SKM-1 treated with dmso at 0.1 percent for 144 hours (cell line): Measurements from ENCODE around the gene SYNJ2.

Experiments
- DNase-seq: peaks from one replicate; lab custom pipeline; 2025; ENCODE audit not compliant: unreplicated experiment; lab: John Stamatoyannopoulos, UW

Gene SYNJ2

GRCh38 chr6:158040804-158041347, 59.2 kb downstream of the SYNJ2 start:
- DNase-seq = no peak

GRCh38 chr6:158041370-158041769, 59.7 kb downstream of the SYNJ2 start:
- no peak for DNase-seq

DNA sequence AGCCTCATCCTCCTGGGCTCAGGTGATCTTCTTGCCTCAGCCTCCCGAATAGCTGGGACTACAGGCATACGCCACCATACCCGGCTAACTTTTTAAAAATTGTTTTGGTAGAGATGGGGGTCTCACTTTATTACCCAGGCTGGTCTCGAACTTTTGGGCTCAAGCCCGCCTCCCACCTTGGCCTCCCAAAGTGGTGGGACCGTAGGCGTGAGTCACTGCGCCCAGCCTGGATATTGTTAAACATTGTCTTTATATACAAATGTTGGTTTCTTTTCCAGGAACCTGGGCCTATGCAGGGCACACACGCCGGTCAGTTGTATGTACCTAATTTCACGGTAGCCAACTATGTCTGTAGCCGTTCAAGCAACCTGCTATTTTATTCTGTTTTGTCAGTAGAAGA, 60.1 kb downstream of the SYNJ2 start:
- no peak for DNase-seq

- DNase-seq = no peak
These were observed 60.7 kb downstream of the SYNJ2 start for GRCh38 chr6:158042245-158042798.

DNA sequence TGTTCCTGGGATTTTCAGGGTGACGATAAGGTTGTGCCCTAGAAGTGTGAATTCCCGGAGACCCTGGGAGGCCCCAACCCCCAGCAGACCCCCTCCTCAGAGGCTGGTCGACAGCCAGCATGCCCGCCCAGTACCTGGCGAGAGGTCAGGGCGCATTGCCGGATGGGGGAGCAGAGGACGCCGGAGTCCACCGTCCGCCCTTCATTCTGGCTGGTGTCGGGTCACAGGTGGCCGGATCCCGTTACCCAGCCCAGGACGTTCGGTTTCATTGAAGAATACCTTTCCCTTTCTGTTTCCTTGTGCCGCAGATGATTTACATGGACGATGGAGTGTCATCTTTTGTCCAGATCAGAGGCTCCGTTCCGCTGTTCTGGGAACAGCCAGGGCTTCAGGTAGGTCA, 61.3 kb downstream of the SYNJ2 start:
- DNase-seq = no peak

GRCh38 chr6:158043586-158044524, 62.2 kb downstream of the SYNJ2 start:
- DNase-seq = no peak

- DNase-seq = no peak
These were observed 62.8 kb downstream of the SYNJ2 start for GRCh38 chr6:158044525-158044888.

DNA sequence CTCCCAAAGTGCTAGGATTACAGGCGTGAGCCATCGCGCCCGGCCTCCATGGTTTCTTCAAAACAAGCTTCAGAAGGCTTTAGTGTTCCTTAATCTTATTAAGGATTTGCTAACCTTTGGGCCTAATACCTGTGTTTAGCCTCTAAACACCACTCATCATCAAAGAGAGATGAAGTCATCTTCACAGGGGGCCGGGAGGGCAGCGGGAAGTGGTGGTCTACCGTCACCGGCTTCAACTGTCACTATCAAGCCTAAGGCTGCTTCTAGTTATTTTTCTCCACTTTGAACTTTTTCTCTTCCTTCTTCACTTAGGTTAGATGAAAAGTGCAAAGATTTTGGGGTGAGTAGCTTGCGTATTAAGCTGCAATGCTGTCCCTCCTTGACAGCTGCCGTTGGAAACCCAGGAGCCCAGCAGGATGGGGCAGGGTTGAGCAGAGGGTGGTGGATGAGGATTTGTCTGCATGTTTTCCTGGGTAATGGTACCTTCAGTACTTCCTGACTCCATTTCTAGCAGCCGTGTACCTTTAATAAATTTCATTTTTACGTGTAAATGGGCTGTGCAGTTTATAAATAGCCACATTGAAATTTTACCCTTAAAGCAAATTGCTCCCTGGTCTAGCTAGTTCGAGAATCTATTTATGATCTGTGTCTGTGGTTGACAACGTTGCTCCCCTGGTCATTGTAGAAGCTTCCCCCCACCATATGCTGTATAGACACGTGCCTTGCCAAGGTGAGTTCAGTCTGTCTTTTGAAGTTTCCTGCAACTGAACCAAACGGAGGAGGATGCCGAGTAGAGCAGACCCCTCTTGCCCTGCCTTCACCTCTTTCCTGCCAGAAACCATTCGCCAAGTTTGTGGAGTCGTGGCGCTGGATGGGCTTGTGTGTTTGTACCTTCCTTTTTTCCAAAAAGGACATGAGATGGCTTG, 64.8 kb downstream of the SYNJ2 start:
- no peak for DNase-seq

GRCh38 chr6:158047127-158047518, 65.5 kb downstream of the SYNJ2 start:
- no peak for DNase-seq

- DNase-seq = no peak
These were observed 66.1 kb downstream of the SYNJ2 start for GRCh38 chr6:158047563-158048323.

- no peak for DNase-seq
These were observed 66.9 kb downstream of the SYNJ2 start for GRCh38 chr6:158048589-158048988.

DNA sequence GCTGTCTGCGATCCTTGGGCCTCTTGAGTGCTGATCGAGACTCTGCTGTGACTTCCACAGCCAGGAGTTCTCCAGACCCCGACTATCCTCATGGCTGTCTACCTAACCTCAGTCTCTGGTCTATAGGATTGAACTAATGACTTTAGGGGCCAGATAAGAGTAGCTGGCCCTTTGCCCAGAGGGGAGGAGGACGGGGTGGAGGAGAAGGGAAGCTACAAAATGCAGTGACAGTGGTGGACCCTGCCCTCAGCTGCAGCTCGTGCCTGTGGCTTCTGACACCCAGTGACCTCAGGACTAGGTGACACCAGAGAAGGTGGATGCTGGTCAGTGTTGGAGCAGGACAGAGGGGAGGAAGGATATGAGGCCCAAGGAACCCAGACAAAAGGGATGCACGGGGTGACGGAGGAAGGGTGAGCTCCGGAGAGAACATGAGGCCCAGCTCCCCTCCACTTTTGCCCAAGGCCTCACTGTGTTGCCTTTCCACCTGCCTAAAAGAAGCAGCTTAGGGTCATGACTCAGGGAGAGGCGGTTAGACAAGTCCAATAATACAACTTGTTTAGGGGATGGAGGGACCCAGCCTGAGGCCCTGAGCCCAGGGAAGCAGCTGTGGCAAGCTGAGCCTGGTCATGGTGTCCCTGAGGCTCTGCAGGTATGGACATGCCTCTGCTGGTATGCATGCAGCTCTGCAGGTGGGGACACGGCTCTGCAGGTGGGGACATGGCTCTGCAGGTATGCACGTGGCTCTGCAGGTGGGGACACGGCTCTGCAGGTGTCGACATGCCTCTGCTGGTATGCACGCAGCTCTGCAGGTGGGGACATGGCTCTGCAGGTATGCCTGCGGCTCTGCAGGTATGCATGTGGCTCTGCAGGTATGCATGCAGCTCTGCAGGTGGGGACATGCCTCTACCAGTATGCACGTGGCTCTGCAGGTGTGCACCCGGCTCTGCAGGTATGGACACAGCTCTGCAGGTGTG, 67.7 kb downstream of the SYNJ2 start:
- no peak for DNase-seq

GRCh38 chr6:158050107-158050735, 68.6 kb downstream of the SYNJ2 start:
- no peak for DNase-seq

GRCh38 chr6:158050955-158051354, 69.3 kb downstream of the SYNJ2 start:
- DNase-seq = no peak

DNA sequence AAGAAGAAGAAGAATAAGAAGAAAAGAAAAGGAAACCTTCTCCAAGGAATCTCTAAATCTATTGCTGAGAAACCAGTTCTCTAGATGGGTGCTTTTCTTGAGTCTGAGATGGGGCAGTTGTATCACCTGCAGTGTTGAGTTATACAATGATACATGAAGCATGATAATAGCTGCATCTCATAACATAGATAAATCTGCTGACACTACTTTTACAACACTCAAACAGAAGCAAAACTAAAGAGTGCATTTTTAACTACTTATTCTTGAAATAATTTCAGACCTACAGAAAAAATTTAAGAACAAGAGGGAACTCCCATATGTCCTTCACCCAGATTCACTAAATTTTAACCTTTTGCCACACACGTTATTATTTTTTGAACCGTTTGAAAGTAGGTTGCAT, 70.3 kb downstream of the SYNJ2 start:
- no peak for DNase-seq

GRCh38 chr6:158053377-158054313, 72.0 kb downstream of the SYNJ2 start:
- DNase-seq = no peak

DNA sequence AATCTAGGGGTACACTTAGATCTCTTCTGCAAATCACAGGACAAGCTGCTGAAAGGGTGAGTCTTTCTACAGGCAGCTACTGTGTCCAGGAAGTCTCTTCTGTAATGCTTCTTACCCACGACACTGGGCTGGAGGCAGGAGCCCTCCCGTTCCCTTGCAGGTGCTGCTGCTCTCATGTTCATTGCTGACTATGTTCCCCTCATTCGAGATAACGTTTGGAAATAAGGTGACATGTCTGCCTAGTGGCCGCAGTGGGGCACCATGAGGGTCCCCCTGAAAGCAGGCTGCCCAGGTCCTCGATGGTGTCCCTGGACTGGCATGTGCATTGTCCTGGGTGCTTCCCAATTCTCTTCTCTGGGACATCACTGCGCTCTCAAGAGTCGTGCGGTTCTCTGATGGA, 74.7 kb downstream of the SYNJ2 start:
- DNase-seq = no peak

DNA sequence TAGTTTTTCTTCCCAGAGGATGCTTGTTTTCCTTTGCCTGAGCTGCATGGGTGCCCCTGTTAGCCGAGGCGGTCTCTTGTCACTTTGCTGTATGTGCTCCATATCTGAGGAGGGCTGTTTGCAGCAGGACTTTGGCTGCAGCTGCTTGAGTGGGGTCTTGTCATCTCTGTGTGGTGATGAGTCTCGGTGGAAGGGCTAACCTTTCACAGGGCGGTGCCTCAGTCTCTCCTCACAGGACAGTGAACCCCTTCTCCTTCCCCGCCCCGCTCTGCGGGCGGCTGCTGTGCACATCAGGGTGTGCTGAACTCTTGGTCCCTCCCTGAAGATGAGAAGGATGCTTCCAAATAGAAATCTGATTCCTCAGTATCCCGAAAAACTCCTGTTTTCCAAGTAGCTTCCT, 75.1 kb downstream of the SYNJ2 start:
- no peak for DNase-seq
